Astrocyte of the cerebellum (primary cell): ENCODE measurements around the gene N4BP2.
"Not testable (repeated sequence)": the region's sequence is repeated elsewhere in the genome, so short reads cannot be mapped to it uniquely, and the experiment has no call there.

Experiments used
- DNase-seq: peaks from one replicate; pipeline ENCODE4 v3.0.0-alpha.2; 2011; ENCODE audit warnings: low read depth
- H3K4me3 ChIP-seq: 2 replicates; pipeline ENCODE4 v1.5.1; 2011; ENCODE audit warnings: mild to moderate bottlenecking, low read depth, low read length, moderate library complexity
- CTCF ChIP-seq: IDR thresholded peaks from 2 replicates; pipeline ENCODE4 v1.5.1; 2012; ENCODE audit warnings: low read length, low read depth, moderate library complexity, mild to moderate bottlenecking; ENCODE audit errors: missing control alignments
- in situ Hi-C: cut with HindIII; loops from 2 replicates; pipeline ENCODE4 v1.10.0; 2017; ENCODE audit warnings: low sequenced_read_pairs

The N4BP2 gene

GRCh38 chr4:40086421-40086820 is 29.8 kb downstream of the N4BP2 start:
- in situ Hi-C loops, result no loop called here
- TF ChIP-seq CTCF, result no peak
- no peak for DNase-seq

GRCh38 chr4:40087799-40088366 is 31.2 kb downstream of the N4BP2 start:
- TF ChIP-seq CTCF, result no peak
- in situ Hi-C loops, result no loop called here
- H3K4me3 ChIP-seq, result no peak overlapping the region
- no peak for DNase-seq

More at GRCh38 chr4:40086421-40086820, 29.8 kb downstream of the N4BP2 start:
- H3K4me3 ChIP-seq, result no peak overlapping the region

- DNase-seq, in situ Hi-C loops, H3K4me3 ChIP-seq: not testable (repeated sequence)
Observed at GRCh38 chr4:40093400-40093799, 36.8 kb downstream of the N4BP2 start.

- TF ChIP-seq CTCF, result no peak
- DNase-seq, result no peak
- in situ Hi-C loops, result no loop called here
- no peak overlapping the region for H3K4me3 ChIP-seq
Observed at GRCh38 chr4:40099010-40099409, 42.4 kb downstream of the N4BP2 start.

GRCh38 chr4:40107150-40107549 is 50.5 kb downstream of the N4BP2 start:
- H3K4me3 ChIP-seq, DNase-seq, in situ Hi-C loops: not testable (repeated sequence)

- in situ Hi-C loops, result no loop called here
- no peak overlapping the region for H3K4me3 ChIP-seq
- TF ChIP-seq CTCF, result no peak
- DNase-seq, result no peak
Observed at GRCh38 chr4:40112027-40112792, 55.6 kb downstream of the N4BP2 start.

- in situ Hi-C loops, result no loop called here
- no peak for DNase-seq
- TF ChIP-seq CTCF, result no peak
Observed at GRCh38 chr4:40114206-40114605, 57.6 kb downstream of the N4BP2 start.

More at GRCh38 chr4:40114206-40114605, 57.6 kb downstream of the N4BP2 start:
- no peak overlapping the region for H3K4me3 ChIP-seq
